ENCODE measurements around the gene USP31.

The USP31 gene

GRCh38 chr16:23132775-23133463, 16.3 kb downstream of the USP31 start:
- DNase-seq, result no peak

- DNase-seq, result no peak
Observed at GRCh38 chr16:23131931-23132621, 17.2 kb downstream of the USP31 start.

- no peak for DNase-seq
Observed at GRCh38 chr16:23131436-23131835, 17.8 kb downstream of the USP31 start.

- no peak for DNase-seq
Observed at GRCh38 chr16:23131036-23131435, 18.2 kb downstream of the USP31 start.

GRCh38 chr16:23129686-23130085, 19.6 kb downstream of the USP31 start:
- DNase-seq, result no peak

- no peak for DNase-seq
Observed at GRCh38 chr16:23128056-23128455, 21.2 kb downstream of the USP31 start.

GRCh38 chr16:23125277-23125676, 24.0 kb downstream of the USP31 start:
- DNase-seq, result no peak

GRCh38 chr16:23124315-23124714, 24.9 kb downstream of the USP31 start:
- DNase-seq, result no peak

GRCh38 chr16:23122144-23122543, 27.1 kb downstream of the USP31 start:
- no peak for DNase-seq

- DNase-seq, result no peak
Observed at GRCh38 chr16:23121024-23121423, 28.2 kb downstream of the USP31 start.

GRCh38 chr16:23120562-23120961, 28.7 kb downstream of the USP31 start:
- no peak for DNase-seq

- DNase-seq, result no peak
Observed at GRCh38 chr16:23119570-23119969, 29.7 kb downstream of the USP31 start.

GRCh38 chr16:23114131-23114904, 34.9 kb downstream of the USP31 start:
- no peak for DNase-seq

- no peak for DNase-seq
Observed at GRCh38 chr16:23113185-23113584, 36.1 kb downstream of the USP31 start.

GRCh38 chr16:23110257-23110899, 38.9 kb downstream of the USP31 start:
- DNase-seq, result no peak

GRCh38 chr16:23107936-23108335, 41.3 kb downstream of the USP31 start:
- DNase-seq, result no peak

GRCh38 chr16:23107117-23107516, 42.1 kb downstream of the USP31 start:
- no peak for DNase-seq

GRCh38 chr16:23105309-23105708, 43.9 kb downstream of the USP31 start:
- DNase-seq, result no peak

GRCh38 chr16:23104032-23104955, 45.0 kb downstream of the USP31 start:
- no peak for DNase-seq

GRCh38 chr16:23103603-23104002, 45.6 kb downstream of the USP31 start:
- DNase-seq, result no peak

- no peak for DNase-seq
Observed at GRCh38 chr16:23101012-23101550, 48.2 kb downstream of the USP31 start.

GRCh38 chr16:23096450-23096849, 52.8 kb downstream of the USP31 start:
- peak in 1 of 5 experiments; percentile 79 for DNase-seq

All from T-helper 2 cell (primary cell).